HepG2 (cell line): Measurements from ENCODE around the gene NELFCD. TPM values are rescaled to one million over a fixed set of nuclear protein-coding genes. Genes with fewer than 3 reads are reported as not detected.

Experiments
- ARNT2 ChIP-seq: sonication (generic); formaldehyde crosslinking; IDR thresholded peaks from 2 replicates; pipeline ENCODE4 v1.8.0; 2022; ENCODE audit warnings: mild to moderate bottlenecking, low read depth, missing genetic modification reagents, moderate library complexity
- DPF2 ChIP-seq: sonication (generic); formaldehyde crosslinking; IDR thresholded peaks from 2 replicates; pipeline ENCODE4 v1.4.0; 2020; ENCODE audit warnings: mild to moderate bottlenecking, low read depth, missing genetic modification reagents, borderline replicate concordance
- HMG20A ChIP-seq: IDR thresholded peaks from 2 replicates; pipeline ENCODE4 v1.6.1; 2016; ENCODE audit warnings: borderline replicate concordance
- NCOA1 ChIP-seq: sonication (generic); formaldehyde crosslinking; IDR thresholded peaks from 2 replicates; pipeline ENCODE4 v1.9.0; 2021; ENCODE audit warnings: missing genetic modification reagents
- SMARCC2 ChIP-seq: fragments of 450-650 bp; IDR thresholded peaks from 2 replicates; pipeline ENCODE4 v1.6.1; 2017; ENCODE audit warnings: antibody characterized with exemption, mild to moderate bottlenecking
- SNAI1 ChIP-seq: sonication (generic); formaldehyde crosslinking; IDR thresholded peaks from 2 replicates; pipeline ENCODE4 v1.5.0; 2020; ENCODE audit warnings: mild to moderate bottlenecking, missing genetic modification reagents, borderline replicate concordance
- TEAD3 ChIP-seq: optimal IDR thresholded peaks from 2 replicates; pipeline ENCODE3; 2016; ENCODE audit warnings: borderline replicate concordance
- TGIF2 ChIP-seq: IDR thresholded peaks from 2 replicates; pipeline ENCODE4 v1.6.1; 2016; ENCODE audit warnings: control low read depth, missing compliant biosample characterization
- THAP9 ChIP-seq: sonication (generic); formaldehyde crosslinking; IDR thresholded peaks from 2 replicates; pipeline ENCODE4; 2020; ENCODE audit warnings: missing genetic modification reagents, mild to moderate bottlenecking, borderline replicate concordance
- ZBTB14 ChIP-seq: sonication (generic); formaldehyde crosslinking; IDR thresholded peaks from 2 replicates; pipeline ENCODE4 v1.4.0; 2020; ENCODE audit warnings: missing genetic modification reagents
- ZFX ChIP-seq: sonication (generic); formaldehyde crosslinking; IDR thresholded peaks from 2 replicates; pipeline ENCODE4 v1.4.0; 2020; ENCODE audit warnings: mild to moderate bottlenecking, low read depth, missing genetic modification reagents, moderate library complexity
- ZFY ChIP-seq: sonication (generic); formaldehyde crosslinking; IDR thresholded peaks from 2 replicates; pipeline ENCODE4 v1.4.0; 2020; ENCODE audit warnings: missing genetic modification reagents
- ZNF543 ChIP-seq: sonication (generic); formaldehyde crosslinking; IDR thresholded peaks from 2 replicates; pipeline ENCODE4 v1.4.0; 2020; ENCODE audit warnings: mild to moderate bottlenecking, missing genetic modification reagents
- ZNF614 ChIP-seq: IDR thresholded peaks from 2 replicates; pipeline ENCODE4 v1.6.1; 2018; ENCODE audit warnings: missing biosample characterization, missing genetic modification reagents, inconsistent platforms, borderline replicate concordance
- polyA plus RNA-seq, 8 experiments: library from polyadenylated mRNA; depleted of rRNA in 3 of 8; stranded (reverse) in 7 of 8; unstranded in 1 of 8; fragments of >200 nt; fragmentation: Illumina TruSeq in 4 of 8; extraction: Trizol in 4 of 8; gene quantifications; 2 replicates each; pipeline versions ENCODE4 v1.2.1 to v1.2.3, GENCODE V29; 2011 to 2016; ENCODE audit warnings: low read depth in 4 of 8, missing spikeins in 1 of 8, mixed read lengths in 1 of 8; ENCODE audit not compliant: insufficient read depth in 1 of 8
- total RNA-seq, 5 experiments: library from RNA; depleted of rRNA; stranded (reverse); fragments of >200 nt; fragmentation: Illumina TruSeq; extraction: Trizol; gene quantifications; 2 replicates each; pipeline ENCODE4 v1.2.3, GENCODE V29; 2016; ENCODE audit warnings: low read depth in 1 of 5
- TF ChIP-seq, protein P1 (sequence below): sonication (generic); formaldehyde crosslinking; IDR thresholded peaks from 2 replicates; pipeline ENCODE4 v1.8.0; 2022; ENCODE audit warnings: low read depth, missing genetic modification reagents
- TF ChIP-seq, protein P2 (sequence below): sonication (generic); formaldehyde crosslinking; IDR thresholded peaks from 2 replicates; pipeline ENCODE4 v1.4.0; 2020; ENCODE audit warnings: missing genetic modification reagents, borderline replicate concordance

Gene NELFCD
- total and polyA plus RNA-seq, 2 of the 13 experiments (the other 11 are each of a cell fraction or from before 2014, with no cell fraction given): 159 to 203 TPM

DNA sequence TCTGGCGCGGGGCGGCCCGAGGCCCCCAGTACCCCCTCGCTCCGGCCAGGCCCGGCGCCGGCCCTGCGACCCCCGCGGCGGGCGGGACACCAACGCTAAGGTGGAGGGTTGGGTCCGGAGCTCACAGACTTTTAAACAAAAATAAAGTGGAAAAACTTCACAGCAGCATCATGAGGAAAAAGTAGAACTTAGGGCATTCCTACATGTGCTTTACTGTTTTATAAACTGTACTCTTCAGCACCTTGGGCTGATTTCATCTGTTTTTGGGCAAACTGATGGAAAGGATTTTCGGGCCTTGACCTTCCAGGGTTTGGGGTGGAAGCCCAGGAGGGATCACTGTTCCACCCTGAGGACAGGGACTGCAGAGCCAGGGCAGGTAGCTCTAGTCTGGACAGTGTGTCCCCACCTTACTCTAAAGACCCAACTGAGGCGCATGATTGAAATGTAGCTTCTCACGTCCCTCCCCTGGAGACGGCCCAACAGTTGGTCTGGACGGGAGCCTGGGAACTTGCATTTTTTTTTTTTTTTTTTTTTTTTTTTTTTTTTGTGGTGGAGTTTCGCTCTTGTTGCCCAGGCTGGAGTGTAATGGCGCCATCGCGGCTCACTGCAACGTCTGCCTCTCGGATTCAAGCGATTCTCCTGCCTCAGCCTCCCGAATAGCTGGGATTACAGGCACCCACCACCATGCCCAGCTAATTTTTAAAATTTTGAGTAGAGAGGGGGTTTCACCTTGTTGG is 740 bp downstream of the NELFCD start (continued):
- TF ChIP-seq, protein P1, sequence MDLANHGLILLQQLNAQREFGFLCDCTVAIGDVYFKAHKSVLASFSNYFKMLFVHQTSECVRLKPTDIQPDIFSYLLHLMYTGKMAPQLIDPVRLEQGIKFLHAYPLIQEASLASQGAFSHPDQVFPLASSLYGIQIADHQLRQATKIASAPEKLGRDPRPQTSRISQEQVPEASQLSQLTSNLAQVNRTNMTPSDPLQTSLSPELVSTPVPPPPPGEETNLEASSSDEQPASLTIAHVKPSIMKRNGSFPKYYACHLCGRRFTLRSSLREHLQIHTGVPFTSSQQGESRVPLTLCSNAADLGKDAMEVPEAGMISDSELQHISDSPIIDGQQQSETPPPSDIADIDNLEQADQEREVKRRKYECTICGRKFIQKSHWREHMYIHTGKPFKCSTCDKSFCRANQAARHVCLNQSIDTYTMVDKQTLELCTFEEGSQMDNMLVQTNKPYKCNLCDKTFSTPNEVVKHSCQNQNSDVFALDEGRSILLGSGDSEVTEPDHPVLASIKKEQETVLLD: no peak
- no peak for TF ChIP-seq SMARCC2
- no peak for TF ChIP-seq NCOA1 (CRISPR knock-in tag)
- 0 out of 2 replicates have a peak, but pooled peaks have one; percentile 51 for TF ChIP-seq TGIF2 (CRISPR knock-in tag)
- TF ChIP-seq ZNF614 (CRISPR knock-in tag): no peak
- no peak for TF ChIP-seq ZBTB14 (CRISPR knock-in tag)
- no peak for TF ChIP-seq TEAD3
- TF ChIP-seq HMG20A (CRISPR knock-in tag): no peak
- TF ChIP-seq THAP9: peak; percentile 59; the same call in 1 of the 2 replicates
- peak; percentile 43; the same call in 1 of the 2 replicates for TF ChIP-seq ARNT2 (CRISPR knock-in tag)
- TF ChIP-seq ZFX (CRISPR knock-in tag): peak; percentile 27
- no peak for TF ChIP-seq SNAI1
- TF ChIP-seq, protein P2, sequence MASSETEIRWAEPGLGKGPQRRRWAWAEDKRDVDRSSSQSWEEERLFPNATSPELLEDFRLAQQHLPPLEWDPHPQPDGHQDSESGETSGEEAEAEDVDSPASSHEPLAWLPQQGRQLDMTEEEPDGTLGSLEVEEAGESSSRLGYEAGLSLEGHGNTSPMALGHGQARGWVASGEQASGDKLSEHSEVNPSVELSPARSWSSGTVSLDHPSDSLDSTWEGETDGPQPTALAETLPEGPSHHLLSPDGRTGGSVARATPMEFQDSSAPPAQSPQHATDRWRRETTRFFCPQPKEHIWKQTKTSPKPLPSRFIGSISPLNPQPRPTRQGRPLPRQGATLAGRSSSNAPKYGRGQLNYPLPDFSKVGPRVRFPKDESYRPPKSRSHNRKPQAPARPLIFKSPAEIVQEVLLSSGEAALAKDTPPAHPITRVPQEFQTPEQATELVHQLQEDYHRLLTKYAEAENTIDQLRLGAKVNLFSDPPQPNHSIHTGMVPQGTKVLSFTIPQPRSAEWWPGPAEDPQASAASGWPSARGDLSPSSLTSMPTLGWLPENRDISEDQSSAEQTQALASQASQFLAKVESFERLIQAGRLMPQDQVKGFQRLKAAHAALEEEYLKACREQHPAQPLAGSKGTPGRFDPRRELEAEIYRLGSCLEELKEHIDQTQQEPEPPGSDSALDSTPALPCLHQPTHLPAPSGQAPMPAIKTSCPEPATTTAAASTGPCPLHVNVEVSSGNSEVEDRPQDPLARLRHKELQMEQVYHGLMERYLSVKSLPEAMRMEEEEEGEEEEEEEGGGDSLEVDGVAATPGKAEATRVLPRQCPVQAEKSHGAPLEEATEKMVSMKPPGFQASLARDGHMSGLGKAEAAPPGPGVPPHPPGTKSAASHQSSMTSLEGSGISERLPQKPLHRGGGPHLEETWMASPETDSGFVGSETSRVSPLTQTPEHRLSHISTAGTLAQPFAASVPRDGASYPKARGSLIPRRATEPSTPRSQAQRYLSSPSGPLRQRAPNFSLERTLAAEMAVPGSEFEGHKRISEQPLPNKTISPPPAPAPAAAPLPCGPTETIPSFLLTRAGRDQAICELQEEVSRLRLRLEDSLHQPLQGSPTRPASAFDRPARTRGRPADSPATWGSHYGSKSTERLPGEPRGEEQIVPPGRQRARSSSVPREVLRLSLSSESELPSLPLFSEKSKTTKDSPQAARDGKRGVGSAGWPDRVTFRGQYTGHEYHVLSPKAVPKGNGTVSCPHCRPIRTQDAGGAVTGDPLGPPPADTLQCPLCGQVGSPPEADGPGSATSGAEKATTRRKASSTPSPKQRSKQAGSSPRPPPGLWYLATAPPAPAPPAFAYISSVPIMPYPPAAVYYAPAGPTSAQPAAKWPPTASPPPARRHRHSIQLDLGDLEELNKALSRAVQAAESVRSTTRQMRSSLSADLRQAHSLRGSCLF: no peak
- TF ChIP-seq DPF2 (CRISPR knock-in tag): 0 out of 2 replicates have a peak, but pooled peaks have one; percentile 16
- TF ChIP-seq ZNF543 (CRISPR knock-in tag): no peak
- peak; percentile 43 for TF ChIP-seq ZFY
